HG02973 (cell line): ENCODE results near the gene TNNI3K.

ENCODE experiments used
- ATAC-seq: cut with Tn5 transposase; IDR thresholded peaks from one replicate; pipeline ENCODE4 v1.9.1; 2021; ENCODE audit warnings: moderate library complexity; ENCODE audit not compliant: unreplicated experiment

The TNNI3K gene

DNA sequence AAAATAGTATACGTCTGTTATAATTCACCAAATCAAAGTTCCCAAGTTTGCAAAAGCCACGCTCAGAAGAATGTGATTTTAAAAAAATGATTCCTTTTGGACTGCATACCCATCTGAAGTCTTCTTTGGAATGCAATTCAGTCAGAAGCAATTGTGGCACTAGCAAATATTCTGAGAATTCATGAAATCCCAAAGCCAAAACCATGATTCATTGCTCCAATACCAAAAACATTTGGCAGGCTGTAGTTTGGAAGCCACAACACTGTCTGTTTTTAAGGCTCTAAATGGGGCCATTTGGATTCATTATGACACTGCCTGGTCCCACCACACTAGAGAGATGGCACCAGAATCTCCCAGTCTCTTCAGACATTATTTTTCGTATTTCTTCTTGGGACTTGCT lies 299.1 kb downstream of the TNNI3K start:
- no peak for ATAC-seq

DNA sequence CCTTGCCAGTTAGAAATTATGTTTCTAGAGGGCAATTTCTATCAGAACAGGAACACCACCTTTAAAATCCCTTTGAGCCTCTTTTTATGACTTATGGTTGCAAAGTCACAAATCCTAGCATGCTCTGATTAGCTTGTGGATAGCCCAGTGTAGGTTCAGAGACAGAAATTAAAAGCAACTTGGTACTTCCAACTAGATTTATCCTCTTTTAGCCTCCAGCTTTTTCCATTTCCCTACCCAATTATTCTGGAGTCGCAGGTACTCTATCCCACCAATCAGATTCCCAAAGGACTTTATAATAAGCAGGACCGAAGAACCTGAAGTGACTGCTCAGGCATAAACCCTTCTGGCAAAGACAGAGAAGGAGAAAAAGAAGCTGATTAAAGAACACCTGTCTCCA lies 310.6 kb downstream of the TNNI3K start:
- ATAC-seq = no peak

DNA sequence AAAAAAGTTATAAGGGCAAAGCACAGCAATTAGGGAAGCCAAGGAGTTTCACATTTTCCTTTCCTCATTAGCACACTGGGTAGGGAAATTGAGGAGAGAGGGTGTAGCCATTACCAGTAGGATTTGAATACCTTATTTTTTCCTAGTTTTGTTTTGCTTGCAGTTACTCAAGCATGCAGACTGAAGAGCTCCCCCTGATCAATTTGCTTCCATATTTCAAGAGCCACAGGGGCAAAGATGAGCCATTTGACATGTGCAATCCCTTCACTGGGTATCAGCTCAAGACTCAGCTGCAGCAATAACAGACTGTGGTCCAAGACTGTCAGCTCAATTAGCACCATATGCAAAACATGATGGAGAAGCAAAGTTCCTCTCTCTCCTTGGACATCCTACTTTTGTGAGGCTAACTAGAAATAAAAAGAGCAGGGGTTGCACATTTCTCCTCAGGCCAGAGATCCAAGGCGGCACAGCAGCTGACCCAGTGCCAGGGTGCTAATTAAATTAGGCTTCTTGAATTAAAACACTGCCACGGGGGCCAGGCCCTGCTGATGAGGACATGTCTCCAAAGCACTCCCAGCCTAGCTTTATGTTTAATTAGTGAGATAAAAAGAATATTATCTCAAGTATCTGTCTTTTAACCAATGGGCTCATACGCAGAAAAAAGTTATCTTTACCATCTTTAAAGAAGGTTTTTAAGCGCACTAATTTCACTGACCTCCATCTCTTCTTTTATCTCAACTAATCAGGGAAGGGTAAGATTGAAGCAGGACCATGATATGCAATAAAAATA lies 314.0 kb downstream of the TNNI3K start:
- ATAC-seq = no peak

DNA sequence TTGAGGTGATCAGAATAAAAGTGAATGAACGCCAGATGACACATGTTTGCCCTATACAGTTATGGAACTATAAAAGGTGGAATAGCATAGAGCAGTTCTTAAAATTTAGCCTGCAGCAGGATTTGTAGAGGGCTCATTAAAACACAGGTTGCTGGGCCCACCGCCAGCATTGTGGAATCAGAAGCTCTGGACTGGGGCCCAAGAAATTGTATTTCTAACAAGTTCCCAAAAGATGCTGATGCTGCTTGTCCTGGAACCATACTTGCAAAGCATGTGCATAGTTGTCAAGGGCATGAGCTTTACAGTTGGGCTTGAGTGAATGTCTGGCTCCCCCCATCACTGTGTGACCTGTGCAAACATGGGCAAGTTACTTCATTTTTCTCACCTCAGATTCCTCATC lies 314.7 kb downstream of the TNNI3K start:
- ATAC-seq = no peak

DNA sequence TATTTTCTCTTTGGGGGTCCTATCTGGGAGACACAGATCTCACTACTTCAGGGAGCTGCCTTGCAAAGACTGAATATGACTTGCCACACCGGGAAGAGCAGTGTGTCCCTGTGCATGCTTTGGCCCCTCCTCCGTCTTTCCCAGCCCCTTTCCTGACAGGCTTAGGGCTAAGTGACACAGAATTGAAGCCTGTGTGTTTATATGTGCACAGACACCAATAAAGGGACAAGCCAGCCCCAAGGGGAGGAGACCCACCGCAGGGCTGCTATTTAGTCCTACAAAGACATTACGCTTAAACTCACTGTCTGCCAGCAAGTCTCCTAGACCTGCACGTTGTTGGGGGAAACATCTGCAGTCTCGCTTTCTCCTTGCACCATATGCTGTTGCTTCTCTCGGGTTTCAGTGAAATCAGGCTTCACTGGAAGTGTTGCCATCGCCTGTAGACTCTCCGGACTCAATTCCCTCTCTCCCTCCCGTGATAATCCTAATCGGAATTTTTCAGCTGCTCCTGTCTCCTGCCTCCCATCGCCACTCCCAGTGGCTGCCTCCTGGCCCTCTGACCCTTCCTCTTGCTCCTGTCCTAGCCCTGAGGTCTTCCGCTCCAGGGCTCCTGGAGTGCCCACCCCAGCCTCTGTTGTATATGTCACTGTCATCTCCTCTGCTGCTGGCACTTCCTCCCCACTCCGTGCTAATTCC lies 335.8 kb downstream of the TNNI3K start:
- no peak for ATAC-seq

DNA sequence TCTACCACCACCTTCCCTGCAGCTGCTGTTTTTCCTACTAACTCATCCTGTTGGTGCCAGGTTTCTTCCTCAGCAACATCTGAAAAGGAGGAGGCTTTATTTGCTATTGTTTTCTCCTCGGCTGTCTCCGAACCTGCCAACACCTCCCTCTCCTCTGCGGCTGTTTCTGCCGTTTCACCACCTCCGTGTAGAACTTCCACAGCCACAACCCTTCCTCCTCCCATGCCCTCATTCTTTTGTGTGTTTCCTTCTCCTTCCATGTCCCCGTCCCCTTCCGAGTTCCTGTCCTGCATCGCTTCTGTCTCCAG lies 336.3 kb downstream of the TNNI3K start:
- no peak for ATAC-seq

DNA sequence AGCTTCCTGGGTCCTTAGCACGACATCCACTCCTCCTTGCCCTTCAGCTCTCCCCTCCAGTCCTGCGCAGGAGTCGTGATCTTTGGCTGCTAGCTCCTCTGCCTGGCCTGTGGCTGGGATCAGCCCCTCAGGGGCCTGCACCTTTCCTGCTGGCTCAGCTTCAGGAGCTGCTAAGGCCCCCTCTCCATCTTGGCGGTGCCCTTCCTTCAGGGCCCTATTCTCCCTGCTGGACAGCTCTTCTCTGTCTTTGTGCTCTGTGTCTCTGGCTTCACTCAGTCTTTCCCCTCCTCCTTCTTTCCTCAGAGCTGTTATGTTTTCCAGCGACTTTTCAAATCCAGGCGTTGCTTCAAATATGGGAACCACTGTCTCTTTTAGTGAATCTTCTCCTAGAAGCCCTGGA lies 336.7 kb downstream of the TNNI3K start:
- ATAC-seq = no peak

DNA sequence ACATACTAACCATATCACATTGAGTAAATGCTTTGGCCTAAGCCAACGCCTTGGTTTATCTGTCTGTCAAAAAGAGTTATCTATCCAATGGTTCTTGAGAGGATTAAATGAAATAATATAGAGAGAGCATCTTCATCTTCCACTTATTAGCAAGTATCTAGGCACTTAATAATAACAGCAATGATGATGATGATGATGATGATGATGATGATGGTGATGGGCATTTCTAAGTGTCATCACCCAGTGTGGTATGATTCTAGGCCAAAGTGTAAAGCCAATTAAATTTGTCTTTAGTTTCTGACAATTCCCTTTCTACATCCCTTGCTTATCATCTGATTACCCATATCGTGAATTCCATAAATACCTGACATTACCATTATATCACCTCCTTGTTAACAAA lies 342.9 kb downstream of the TNNI3K start:
- no peak for ATAC-seq

DNA sequence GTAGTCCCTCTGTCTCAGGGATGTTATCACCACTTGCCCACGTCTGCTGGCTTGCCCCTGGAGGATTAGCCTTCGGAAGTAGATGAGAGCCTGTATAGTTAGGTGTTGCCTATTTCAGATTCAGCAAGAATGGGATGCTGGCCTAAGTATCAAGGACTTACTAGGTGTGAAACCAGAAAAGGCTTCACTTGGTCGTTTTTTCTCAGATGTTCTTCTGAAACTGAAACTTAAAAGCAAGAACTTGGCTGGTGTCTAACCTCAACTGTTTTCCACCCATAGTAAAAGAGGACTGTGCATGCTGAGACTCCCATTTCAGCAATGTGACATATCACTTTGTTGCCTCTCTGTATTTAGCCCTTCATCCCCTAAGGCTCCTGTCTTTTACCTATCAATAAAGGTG lies 344.2 kb downstream of the TNNI3K start:
- ATAC-seq = peak; percentile 99

DNA sequence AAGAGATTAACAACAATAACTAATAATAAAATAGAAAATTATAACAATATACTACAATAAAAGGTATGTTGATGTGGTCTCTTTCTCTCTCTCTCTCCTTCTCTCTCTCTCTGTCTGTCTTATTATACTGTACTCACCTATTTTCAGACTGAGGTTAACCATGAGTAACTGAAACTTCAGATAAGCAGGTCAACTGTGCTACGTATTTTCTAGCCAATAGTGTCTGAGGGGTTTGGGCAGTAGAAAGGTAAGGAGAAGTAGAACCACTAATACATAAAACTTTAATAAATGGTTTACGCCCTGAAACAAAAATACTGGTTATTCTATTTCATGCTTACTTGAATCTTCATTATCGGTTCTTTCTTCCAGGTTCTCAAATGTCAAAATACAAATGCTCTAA lies 348.2 kb downstream of the TNNI3K start:
- no peak for ATAC-seq

DNA sequence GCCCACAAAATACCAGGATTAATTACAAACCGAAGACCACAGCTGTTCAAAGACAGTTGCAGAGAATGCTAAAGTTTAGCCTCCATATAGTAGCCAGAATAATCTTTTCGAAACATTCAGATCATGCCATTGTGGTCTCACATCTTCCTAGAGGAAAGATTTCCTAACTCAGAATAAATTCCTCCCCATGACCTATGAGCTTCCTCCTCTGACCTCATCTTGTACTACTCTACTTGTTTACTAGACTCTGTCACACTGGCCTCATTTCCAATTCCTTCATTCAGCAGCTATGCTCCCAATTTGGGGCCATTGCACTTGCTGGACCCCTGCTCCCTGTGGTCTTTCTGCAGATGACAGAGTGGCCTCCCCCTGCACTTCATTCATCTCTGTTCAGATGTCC lies 349.0 kb downstream of the TNNI3K start:
- ATAC-seq = no peak

DNA sequence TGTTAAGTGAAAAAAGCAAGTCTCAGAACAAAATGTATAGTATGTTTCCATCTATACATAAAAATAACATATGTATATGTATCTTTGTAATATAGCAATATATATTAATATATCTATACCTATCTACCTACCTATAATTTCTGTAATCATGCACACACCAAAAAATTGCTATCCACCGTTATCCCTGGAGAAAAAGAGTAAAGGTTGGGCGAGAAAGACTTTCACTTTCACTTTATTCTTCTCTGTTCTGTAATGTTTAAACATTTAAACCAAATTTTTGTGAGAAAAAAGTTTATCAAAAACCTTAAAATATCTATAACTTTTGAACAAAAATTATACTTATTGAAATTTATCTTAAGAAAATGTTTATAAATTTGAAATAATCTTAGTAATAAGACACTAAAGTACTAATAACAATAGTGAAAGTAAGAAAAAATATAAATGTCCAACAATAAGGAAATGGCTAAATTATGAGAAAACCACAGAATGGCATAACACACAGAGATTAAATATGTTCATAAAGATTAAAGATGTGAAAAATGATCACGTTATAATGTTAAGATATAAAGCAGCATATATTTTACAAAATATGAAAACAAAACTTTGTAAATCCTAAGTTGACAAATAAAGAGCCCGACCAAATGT lies 351.2 kb downstream of the TNNI3K start:
- ATAC-seq = no peak

DNA sequence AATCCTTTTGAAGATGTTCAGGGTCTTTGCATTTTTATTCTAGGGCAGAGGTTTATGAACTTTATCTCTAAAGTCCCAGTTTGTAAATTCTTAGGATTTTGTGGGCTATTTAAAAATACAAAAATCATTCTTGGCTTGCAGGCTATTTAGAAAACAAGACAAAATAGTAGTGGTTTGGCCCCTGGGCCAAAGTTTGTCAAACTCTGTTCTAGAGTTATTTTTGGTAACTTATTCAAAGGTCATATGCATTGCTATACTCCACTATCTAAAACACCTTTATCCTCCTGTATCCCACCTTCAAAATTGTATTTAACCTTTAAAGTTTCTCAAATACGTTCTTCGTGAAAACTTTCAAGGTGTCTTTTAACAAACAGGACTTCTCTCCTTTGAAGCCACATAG lies 352.7 kb downstream of the TNNI3K start:
- no peak for ATAC-seq

DNA sequence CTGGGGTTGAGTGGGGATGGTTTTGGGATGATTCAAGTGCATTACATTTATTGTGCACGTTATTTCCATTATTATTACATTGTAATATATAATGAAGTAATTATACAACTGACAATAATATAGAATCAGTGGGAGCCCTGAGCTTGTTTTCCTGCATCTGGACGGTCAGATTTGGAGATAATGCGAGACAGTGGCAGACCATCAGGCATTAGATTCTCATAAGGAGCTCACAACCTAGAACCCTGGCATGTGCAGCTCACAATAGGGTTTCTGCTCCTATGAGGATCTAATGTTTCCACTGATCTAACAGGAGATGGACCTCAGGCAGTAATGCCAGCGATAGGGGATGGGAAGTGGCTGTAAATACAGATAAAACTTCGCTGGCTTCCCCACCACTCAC lies 355.1 kb downstream of the TNNI3K start:
- no peak for ATAC-seq

DNA sequence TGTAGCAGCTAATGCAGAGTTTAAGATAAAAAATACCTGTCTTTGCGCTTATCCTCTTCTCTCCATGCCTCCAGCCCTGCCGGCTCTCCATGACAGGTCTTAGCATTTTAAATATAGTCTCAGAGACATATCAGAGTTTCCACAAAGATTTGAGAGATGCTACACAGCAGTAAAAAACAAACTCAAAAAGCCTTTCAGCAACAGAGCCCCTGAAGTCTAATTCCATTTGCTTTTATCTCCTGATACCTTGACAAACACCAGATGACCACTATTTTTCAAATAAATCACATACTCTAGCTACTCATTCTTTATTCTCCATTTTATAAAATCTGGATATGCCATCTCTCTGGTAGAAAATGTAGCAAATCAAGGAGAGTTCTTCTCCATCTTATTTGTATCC lies 356.8 kb downstream of the TNNI3K start:
- no peak for ATAC-seq

DNA sequence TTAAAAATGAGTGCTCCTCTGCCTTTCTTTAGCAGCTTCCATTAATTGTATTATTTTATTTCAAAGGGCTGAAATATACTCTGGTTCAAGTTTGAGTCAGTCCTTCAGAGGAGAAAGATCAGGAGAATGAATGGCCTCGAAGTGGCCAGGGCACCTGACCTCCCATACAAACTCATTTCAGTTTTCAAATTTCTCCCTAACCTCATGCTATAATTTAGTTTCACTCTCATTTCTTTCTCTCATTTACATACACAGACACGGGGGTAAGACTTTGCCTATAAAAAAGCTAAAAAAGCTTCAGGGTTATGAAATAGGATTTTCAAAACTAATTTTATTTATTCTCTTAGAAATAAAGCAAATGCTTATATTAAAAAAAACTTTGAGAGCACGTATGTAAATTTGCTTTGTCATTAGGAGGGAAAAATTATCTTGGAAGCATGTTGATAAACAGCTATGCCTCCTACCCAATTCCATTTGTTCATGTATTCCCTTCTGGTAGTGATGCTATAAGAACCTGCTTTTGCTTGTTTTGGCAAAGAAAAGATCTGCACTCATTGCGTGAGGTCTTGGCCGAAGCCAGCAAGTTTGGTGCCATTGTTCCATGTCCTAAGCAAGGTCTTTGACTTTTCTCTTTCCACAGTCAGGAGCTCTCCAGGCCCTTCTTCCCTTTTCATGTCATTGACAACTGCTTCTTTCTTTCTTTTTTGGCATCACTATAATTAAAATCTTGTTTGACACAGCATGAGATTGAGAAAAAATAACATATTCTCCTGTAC lies 357.6 kb downstream of the TNNI3K start:
- ATAC-seq = peak; percentile 54
